Body of pancreas (tissue), 4 donors: ENCODE data around the gene PSMC1.
"Not testable (repeated sequence)": the region's sequence is repeated elsewhere in the genome, so short reads cannot be mapped to it uniquely, and the experiment has no call there.

Experiments used
- POLR2A ChIP-seq, 3 donors: fragments of 450-650 bp; IDR thresholded peaks; one replicate each; pipeline ENCODE4 v1.6.1; 2016; ENCODE audit warnings: antibody characterized with exemption in 3 of 3, mild to moderate bottlenecking in 2 of 3
- TF ChIP-seq, protein P1 (sequence below), 7 experiments: fragments of 450-650 bp in 4 of 7; fragments of 200-600 bp in 3 of 7; sonication (generic) in 3 of 7; IDR thresholded peaks; one replicate each; pipeline ENCODE4 v1.5.1; 2016 to 2019; ENCODE audit warnings: antibody characterized with exemption in 7 of 7

- TF ChIP-seq POLR2A (IDR thresholded peaks at IDR 0.05): not testable (repeated sequence)
- TF ChIP-seq, protein P1, sequence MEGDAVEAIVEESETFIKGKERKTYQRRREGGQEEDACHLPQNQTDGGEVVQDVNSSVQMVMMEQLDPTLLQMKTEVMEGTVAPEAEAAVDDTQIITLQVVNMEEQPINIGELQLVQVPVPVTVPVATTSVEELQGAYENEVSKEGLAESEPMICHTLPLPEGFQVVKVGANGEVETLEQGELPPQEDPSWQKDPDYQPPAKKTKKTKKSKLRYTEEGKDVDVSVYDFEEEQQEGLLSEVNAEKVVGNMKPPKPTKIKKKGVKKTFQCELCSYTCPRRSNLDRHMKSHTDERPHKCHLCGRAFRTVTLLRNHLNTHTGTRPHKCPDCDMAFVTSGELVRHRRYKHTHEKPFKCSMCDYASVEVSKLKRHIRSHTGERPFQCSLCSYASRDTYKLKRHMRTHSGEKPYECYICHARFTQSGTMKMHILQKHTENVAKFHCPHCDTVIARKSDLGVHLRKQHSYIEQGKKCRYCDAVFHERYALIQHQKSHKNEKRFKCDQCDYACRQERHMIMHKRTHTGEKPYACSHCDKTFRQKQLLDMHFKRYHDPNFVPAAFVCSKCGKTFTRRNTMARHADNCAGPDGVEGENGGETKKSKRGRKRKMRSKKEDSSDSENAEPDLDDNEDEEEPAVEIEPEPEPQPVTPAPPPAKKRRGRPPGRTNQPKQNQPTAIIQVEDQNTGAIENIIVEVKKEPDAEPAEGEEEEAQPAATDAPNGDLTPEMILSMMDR (IDR thresholded peaks at IDR 0.05): not testable (repeated sequence)
These were observed 8.9 kb upstream of the PSMC1 start for GRCh38 chr14:90247441-90247840.
